T-helper 22 cell (primary cell): ENCODE results near the gene FAM131C.
"Not testable (repeated sequence)": the region's sequence is repeated elsewhere in the genome, so short reads cannot be mapped to it uniquely, and the experiment has no call there.

ENCODE experiments used
- DNase-seq: peaks from one replicate; pipeline ENCODE4 v3.0.0-alpha.2; 2020; ENCODE audit warnings: low read depth

The FAM131C gene

GRCh38 chr1:16058394-16059120 is 14.9 kb downstream of the FAM131C start:
- DNase-seq, result not testable (repeated sequence)

GRCh38 chr1:16057314-16057915 is 16.0 kb downstream of the FAM131C start:
- not testable (repeated sequence) for DNase-seq

- not testable (repeated sequence) for DNase-seq
Measured at GRCh38 chr1:16056521-16056912, 16.9 kb downstream of the FAM131C start.

DNA sequence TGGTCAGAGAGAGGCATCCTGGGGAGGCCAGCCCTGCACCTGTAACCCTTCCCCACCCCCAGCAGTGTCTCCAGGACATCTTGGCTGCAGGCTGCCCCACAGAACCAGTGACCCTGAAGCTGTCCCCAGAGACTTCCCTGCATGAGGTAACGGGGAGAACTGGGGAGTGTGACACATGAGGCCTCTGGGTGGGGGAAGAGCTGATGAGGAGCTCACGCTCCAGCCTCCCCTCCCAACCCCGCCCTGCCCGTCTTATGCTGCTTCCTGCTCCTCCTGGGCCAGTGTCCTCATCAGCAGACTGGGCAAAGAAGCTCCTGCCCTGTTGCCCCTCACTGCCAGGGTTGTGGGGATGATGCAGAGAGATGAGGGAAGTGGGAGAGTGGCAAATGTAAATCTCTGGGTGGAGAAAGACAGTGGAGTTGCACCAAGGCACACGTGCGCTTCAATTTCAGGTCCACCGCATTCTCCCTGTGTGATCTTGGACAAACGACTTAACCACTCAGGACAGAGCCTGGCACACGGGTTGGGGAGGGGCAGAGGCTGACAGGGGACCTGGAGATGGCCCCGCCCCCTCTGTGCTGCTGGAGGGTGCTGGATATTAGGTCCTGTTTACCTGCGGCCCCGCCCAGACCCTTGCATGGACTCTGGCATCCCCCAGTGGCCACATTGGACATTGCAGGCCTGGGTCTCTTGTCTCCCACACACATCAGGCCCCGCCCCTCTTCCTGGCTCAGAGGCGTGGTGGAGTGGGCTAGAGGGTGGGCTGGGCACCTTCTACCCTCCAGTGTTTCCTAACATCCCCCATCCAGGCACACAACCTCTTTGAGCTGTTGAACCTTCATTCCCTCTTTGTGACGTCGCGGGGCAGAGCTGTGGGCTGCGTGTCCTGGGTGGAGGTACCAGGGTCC is 17.6 kb downstream of the FAM131C start:
- peak; percentile 59 for DNase-seq

- DNase-seq, result no peak
Measured at GRCh38 chr1:16054598-16055540, 18.6 kb downstream of the FAM131C start.

DNA sequence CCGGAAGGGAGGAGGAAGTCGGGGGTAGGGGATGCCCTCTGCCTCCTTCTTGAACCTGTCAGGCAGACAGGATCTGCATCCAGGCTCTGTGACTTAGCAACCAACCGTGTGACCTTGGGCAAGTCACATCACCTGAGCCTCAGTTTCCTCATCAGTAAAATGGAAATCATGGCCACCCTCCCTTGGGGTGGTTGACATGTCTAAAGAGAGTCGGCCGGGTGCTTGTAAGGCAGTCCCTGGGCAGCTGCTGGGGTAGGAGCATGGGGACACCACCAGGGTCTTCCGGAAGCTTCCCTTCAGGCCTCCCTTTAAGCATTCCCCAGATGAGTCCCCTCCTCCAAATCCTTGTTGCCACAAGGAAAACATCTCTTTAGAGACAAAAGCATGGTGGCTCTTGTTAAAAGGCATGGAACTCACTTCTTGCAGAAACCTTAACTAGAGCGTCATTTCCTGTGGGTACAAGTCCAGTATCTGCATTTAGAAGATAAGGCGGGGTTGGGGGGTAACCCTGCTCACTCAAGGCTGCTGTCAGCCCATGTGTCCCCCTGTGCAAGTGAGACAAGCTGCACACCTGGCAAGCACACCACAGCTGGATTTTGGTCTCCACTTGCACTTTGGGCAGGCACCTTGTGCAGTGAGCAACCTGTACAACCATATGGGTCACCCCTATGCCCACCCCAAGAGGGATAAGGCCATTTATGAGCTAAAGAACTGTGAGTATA is 19.5 kb downstream of the FAM131C start:
- no peak for DNase-seq

DNA sequence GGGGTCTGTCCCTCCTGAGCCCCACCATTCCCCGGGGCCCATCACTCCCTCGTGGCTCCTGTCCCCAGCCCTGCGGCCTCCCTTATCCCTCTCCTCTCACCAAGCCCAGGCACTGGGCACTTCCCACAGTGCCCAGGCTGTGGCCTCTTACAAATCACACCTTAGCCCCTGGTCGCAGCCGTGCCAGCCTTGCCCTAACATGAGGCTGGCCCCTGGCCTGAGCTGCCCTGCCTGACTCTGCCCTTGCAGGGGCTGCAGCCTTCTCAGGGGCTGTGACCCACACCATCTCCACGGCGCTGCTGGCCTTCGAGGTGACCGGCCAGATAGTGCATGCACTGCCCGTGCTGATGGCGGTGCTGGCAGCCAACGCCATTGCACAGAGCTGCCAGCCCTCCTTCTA is 21.5 kb downstream of the FAM131C start:
- not testable (repeated sequence) for DNase-seq

DNA sequence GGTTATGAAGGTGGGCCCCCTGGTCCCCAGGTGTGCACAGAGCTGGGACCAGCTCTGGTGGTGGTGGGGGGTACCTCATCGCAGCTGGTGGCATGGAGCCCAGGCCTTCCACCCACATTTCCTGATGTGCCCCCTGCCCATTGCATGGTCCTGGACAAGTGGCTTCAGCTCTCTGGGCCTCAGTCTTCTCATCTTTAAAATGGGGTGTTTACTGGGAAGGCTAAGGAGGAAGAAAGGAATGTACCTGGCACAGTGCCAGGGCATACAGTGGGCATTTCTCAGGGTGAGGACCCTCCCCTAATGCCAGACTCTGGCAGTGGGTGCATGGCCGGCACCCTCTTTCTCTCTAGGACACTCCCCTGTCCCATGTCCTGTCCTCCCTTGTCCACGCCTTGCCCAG is 22.4 kb downstream of the FAM131C start:
- DNase-seq, result no peak

GRCh38 chr1:16050328-16050727 is 23.1 kb downstream of the FAM131C start:
- DNase-seq, result no peak

DNA sequence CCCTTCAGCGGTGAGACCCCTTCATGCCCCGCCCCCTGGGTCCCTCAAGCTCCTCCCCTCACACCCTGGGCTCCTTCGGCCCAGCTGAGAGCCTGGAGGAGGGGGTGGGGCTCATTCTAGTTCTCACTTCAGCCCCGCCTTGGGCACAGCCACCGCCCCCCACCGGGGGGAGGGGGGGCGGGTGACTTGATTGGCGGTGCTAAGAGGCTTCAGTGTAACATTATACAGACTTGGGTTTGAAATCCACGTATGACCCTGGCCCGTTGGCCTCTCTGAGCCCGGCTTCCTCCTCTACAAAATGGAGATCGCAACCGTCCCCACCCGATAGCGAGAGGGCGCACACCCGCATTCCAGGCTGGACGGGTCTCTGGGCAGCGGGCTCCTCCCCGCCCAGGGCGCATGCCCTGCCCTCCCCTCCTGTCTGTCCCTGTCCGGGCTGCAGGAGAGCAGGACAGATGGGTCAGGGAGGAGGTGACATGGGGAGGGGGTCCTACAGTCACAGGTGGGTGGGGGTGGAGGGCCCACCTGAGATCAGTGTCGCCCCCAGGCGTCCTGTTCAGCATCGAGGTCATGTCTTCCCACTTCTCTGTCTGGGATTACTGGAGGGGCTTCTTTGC is 24.8 kb downstream of the FAM131C start:
- DNase-seq, result no peak

- DNase-seq, result no peak
Measured at GRCh38 chr1:16047791-16048475, 25.5 kb downstream of the FAM131C start.

DNA sequence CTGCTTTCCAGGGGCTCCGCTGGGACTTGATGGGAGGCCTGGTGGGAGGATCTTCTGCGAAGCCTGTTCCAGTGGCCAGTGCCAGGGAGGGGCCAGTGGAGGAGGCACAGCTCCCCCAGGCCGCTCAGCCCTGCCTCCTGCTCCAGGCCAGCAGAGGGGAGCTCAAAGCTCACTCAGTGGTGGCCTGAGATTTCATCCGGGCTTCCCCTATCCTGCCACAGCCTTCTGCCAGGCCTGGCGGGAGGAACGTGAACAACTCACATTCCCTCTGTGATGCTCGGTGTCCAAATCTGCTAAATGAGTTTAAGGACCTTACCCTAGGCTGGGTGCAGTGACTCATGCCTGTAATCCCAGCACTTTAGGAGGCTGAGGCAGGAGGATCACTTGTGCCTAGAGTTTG is 26.6 kb downstream of the FAM131C start:
- no peak for DNase-seq

DNA sequence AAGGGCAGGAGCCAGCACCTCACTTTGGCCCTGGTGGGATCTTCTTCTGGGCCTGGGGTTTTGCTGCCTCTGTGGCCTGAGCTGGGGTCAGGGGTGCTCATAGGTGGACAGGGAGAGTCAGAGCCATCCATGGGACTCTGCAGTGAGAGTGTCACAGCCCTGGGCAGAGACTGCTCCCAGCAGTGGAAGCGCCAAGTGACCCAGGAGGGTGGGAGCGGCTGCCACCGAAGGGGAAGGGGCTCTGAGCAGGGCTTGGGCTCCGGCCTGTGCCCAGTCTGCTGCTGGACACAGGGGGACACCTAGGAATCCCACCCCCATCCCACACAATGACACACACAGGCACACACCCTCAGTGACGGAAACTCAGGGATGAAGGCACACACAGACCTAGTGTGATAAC is 29.5 kb downstream of the FAM131C start:
- DNase-seq, result no peak

GRCh38 chr1:16043521-16043920 is 29.9 kb downstream of the FAM131C start, which contains the start of gene CLCNKB:
CLCNKB (plus strand) TSS chr1:16043782; CDS start chr1:16044493, 711 bp downstream.
- no peak for DNase-seq

GRCh38 chr1:16042654-16043053 is 30.8 kb downstream of the FAM131C start:
- DNase-seq, result not testable (repeated sequence)

DNA sequence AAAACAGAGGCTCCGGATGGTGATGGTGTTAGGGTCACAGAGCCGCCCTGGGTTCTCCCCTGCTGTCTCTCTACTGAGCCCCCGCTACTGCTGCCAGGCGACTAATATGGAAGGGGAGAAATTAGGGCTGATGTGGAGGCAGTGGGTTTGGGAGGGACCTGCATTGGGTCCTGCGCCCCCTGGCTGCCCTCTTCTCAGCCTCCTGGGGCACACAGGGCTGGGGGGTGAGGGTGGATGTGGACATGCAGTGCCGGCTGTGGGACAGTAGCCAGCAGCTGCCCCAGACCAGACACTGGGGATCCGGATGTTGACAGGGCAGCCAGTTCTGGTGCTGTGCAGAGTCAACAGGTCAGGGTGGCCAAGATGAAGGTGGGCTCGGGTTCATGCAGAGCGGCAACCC is 31.4 kb downstream of the FAM131C start:
- no peak for DNase-seq

- no peak for DNase-seq
Measured at GRCh38 chr1:16041200-16041599, 32.3 kb downstream of the FAM131C start.

GRCh38 chr1:16039871-16040270 is 33.6 kb downstream of the FAM131C start:
- not testable (repeated sequence) for DNase-seq

- no peak for DNase-seq
Measured at GRCh38 chr1:16038620-16038912, 34.9 kb downstream of the FAM131C start.

DNA sequence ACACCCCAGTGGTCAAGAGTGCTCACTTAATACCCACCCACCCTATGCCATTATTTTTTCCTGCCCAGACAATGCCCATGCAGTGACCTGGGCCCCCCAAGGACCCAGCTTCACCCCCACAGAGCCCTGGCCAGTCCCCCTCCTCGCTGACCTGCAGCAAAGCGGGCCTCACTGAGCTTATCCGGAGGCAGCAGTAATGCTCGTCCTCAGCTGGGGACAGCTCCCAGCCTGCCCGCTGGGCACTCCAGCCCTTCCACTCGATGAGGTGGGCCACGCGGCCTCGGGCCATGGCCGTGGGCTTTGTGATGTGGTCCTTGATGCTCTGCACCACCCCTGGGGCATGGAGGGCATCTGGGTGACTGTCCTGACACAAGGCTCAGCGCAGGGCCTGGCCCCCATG is 37.0 kb downstream of the FAM131C start:
- not testable (repeated sequence) for DNase-seq
